WTC11 (cell line): ENCODE results near the gene RBM38.

Experiments used
- CTCF ChIP-seq: fragments of 200-600 bp; IDR thresholded peaks from 2 replicates; pipeline ENCODE4 v1.8.0; 2022; ENCODE audit warnings: antibody characterized with exemption
- JUN ChIP-seq: sonication (generic); formaldehyde crosslinking; IDR thresholded peaks from 2 replicates; pipeline ENCODE4 v1.8.0; 2023; ENCODE audit warnings: mild to moderate bottlenecking, missing genetic modification reagents
- KAT7 ChIP-seq: sonication (generic); formaldehyde crosslinking; IDR thresholded peaks from 2 replicates; pipeline ENCODE4 v1.8.1; 2023; ENCODE audit warnings: missing genetic modification reagents, mild to moderate bottlenecking, borderline replicate concordance
- SMAD4 ChIP-seq: sonication (generic); formaldehyde crosslinking; IDR thresholded peaks from 2 replicates; pipeline ENCODE4 v1.8.0; 2022; ENCODE audit warnings: mild to moderate bottlenecking, missing genetic modification reagents
- STAT6 ChIP-seq: sonication (generic); formaldehyde crosslinking; conservative IDR thresholded peaks from 2 replicates; pipeline ENCODE4 v1.8.1; 2023; ENCODE audit warnings: mild to moderate bottlenecking, low read depth, missing genetic modification reagents, moderate library complexity
- ZNF121 ChIP-seq: sonication (generic); formaldehyde crosslinking; IDR thresholded peaks from 2 replicates; pipeline ENCODE4 v1.8.0; 2023; ENCODE audit warnings: missing genetic modification reagents
- ZNF281 ChIP-seq: sonication (generic); formaldehyde crosslinking; IDR thresholded peaks from 2 replicates; pipeline ENCODE4 v1.8.0; 2023; ENCODE audit warnings: mild to moderate bottlenecking, missing genetic modification reagents
- ZSCAN18 ChIP-seq: fragments of 250-450 bp; sonication (Bioruptor Pico); IDR thresholded peaks from 2 replicates; pipeline ENCODE4 v2.1.2; 2022; ENCODE audit warnings: mild to moderate bottlenecking, moderate library complexity

GRCh38 chr20:57369596-57369995, 21.6 kb upstream of the RBM38 start:
- TF ChIP-seq STAT6 (CRISPR knock-in tag): no peak
- no peak for TF ChIP-seq CTCF
- no peak for TF ChIP-seq ZNF121 (CRISPR knock-in tag)
- TF ChIP-seq KAT7: no peak
- no peak for TF ChIP-seq ZNF281 (CRISPR knock-in tag)
- TF ChIP-seq SMAD4 (CRISPR knock-in tag): no peak
- no peak for TF ChIP-seq JUN (CRISPR knock-in tag)
- TF ChIP-seq ZSCAN18 (CRISPR knock-in tag): no peak
